GM18505 (cell line): ENCODE data around the gene SBK2.
"Not testable (repeated sequence)": the region's sequence is repeated elsewhere in the genome, so short reads cannot be mapped to it uniquely, and the experiment has no call there.

ENCODE experiments used
- ATAC-seq: cut with Tn5 transposase; IDR thresholded peaks from one replicate; pipeline ENCODE4 v1.9.1; 2021; ENCODE audit not compliant: unreplicated experiment
- POLR2A ChIP-seq: IDR thresholded peaks from 4 replicates; pipeline ENCODE4 v1.6.1; 2011; ENCODE audit warnings: borderline replicate concordance; ENCODE audit not compliant: insufficient read depth, insufficient read length; ENCODE audit errors: extremely low read depth

SBK2 gene

GRCh38 chr19:55520691-55521292 is 16.1 kb downstream of the SBK2 start:
- TF ChIP-seq POLR2A, result no peak
- ATAC-seq, result no peak

- TF ChIP-seq POLR2A, result no peak
- ATAC-seq, result no peak
These were observed 17.3 kb downstream of the SBK2 start for GRCh38 chr19:55519451-55520311.

DNA sequence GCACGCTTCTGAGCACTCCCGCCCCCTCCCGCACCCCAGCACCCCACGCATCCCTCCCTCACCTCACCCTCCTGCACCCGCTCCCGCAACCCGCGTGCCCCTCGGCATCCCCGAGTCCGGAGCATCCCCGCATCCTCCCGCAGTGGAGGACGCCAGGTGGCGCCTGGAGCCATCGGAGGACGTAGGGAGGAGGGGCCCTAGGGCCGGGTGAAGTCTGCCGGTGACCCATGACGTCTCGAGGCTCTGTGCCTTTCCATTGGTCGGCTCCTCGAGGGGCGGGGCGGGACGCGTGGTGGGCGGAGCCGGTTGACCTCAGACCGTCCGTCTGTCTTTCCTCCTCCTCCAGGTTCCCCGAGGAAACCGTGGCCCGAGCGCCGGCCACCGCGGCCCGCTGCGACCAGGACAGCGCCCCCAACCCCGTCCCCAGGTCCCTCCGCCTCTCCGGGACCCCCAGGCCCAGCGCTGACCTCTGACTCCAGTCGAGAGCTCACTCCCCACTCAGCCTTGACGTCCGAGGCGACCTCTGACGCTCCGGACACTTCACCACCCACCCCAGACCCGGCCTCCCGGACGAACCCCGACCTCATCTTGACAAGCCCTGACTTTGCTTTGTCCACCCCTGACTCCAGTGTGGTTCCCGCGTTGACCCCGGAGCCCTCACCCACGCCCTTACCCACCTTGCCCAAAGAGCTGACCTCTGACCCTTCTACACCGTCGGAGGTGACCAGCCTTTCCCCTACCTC is 19.9 kb downstream of the SBK2 start:
- ATAC-seq, result peak; percentile 96
- TF ChIP-seq POLR2A, result peak; percentile 39

DNA sequence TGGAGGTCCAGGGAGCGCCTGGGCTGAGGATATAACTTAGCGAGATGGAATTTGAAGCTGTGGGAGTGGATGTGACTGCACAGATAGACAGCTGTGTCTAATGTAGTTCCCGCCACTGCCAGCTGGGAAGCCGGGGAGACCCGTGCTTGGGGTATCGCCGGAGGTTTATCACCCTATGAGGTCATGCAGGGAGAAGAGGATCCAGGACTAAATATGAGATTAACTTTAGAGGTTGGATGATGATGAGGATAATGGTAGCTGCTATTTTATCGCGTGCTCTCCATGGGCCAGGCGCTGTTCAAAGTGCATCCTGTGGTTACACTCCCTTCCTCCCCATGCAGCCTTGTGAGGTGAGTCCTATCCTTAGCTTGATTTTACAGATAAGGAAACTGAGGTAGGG is 28.8 kb downstream of the SBK2 start:
- ATAC-seq, result no peak
- no peak for TF ChIP-seq POLR2A

- no peak for ATAC-seq
- no peak for TF ChIP-seq POLR2A
These were observed 32.0 kb downstream of the SBK2 start for GRCh38 chr19:55504981-55505380.

DNA sequence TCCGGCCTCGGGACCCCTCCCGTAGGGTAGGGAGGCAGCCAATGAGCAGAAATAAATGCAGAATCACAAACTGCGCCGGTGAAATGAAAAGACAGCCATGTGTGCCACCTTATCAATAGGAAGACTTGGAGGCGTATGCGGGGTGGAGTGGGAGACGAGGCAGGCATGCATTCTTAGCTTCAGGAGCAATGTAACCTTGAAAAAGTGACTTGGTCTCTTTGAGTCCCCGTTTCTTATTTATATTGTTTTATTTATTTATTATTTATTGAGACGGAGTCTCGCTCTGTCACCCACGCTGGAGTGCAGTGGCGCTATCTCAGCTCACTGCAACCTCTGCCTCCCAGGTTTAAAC is 32.7 kb downstream of the SBK2 start:
- no peak for ATAC-seq

DNA sequence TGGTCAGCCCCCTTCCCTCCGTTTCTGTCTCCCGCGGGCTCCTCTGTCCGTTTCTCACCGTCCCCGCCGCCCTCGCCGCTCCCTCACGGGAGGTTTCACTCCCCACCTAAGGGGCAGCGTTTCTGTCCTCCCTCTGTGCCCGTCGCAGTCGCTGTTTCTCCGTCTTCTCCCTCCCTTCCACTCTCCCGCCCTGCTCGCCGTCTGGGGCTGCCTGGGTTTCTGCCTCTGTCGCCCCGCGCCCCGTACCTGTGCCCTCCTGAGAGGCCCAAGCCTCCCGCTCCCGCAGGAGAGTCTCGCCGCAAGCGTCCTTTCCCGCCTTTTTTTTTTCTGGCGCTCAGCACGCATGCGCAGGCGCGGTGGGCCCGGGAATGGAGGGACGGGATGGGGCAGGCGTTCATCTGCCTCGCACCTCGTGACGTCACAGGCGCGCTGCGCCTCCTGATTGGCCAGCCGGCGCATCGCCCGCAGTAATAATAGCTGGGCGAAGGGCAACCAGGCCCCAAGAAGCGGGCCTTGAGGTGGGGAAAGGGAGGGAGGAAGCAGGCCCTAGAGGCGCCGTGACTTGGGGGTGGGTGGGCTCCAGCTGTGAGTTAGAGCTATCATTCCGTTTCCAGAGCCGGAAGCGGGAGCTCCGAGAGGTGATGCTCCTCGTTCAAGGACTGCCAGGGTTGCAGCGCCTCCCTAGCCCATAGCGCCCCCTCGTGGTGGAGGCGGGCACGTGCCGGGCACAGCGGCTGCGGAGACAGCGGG is 33.3 kb downstream of the SBK2 start:
- peak; percentile 36 for TF ChIP-seq POLR2A
- ATAC-seq, result peak; percentile 88

More for the DNA sequence above, 32.7 kb downstream of the SBK2 start:
- TF ChIP-seq POLR2A, result no peak

DNA sequence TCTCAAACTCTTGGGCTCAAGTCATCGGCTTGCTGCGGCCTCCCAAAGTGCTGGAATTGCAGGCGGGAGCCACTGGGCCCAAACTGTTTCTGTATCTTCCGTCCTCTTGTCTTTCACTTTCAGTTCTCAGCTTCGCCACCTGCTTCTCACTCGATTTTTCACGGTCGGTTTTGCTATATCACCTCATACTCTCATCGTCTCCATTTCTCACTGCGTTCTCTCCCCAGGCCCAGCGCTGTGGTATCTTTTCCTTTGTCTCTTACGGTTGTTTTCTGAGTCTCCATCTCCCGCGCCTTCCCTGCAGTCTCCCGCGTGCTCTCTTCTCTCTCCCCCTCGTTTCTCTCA is 33.8 kb downstream of the SBK2 start:
- no peak for ATAC-seq
- TF ChIP-seq POLR2A, result no peak

DNA sequence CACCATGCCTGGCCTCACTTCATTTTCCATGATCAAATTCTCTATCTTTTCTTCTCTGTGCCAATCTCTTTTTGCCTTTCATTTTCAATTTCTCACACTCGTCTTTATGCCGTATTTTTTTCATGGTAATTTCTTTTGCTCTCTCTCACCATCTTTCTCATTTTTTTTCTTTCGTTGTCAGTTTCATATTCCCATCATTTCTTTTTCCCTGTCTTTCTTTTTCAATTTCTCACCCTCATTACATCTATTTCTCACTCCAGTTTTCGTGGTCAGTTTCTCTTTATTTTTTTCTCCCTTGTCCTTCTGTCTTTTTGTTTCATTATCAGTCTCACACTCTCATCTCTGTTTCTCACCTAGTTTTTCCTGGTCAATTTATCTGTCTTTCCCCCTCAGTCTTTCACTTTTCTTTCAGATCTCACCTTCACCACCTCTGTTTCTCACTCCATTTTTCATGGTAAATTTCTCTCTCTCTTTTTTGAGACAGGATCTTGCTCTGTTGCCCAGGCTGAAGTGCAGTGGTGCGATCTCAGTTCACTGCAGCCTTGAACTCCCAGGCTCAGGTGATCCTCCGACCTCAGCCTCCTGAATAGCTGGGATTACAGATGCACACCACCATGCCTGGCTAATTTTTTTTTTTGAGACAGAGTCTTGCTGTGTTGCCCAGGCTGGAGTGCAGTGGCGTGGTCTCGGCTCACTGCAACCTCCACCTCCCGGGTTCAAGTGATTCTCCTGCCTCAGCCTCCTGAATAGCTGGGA is 34.6 kb downstream of the SBK2 start:
- no peak for TF ChIP-seq POLR2A
- ATAC-seq, result no peak

DNA sequence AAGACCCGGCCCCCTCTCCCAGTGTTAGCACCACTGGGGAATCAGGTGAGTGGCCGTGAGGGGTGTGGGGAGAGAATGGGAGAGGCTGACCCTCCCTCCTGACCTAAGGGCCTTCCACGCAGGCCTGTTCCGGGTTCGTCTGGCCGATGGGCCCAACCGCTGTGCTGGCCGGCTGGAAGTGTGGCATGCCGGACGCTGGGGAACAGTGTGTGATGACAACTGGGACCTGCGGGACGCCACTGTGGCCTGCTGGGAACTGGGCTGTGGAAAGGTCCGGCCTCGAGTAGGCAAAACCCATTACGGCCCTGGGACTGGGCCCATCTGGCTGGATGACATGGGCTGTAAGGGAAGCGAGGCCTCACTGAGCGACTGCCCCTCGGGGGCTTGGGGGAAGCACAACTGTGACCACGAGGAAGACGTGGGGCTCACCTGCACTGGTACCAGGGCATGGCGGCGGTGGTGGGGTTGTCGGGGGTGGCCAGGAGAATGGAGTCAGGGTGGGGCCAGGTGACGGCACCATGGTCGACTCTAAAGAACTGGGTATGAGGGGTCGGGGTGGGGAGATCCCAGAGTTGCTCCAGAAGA is 36.5 kb downstream of the SBK2 start:
- no peak for TF ChIP-seq POLR2A
- ATAC-seq, result no peak

- no peak for TF ChIP-seq POLR2A
- no peak for ATAC-seq
These were observed 38.6 kb downstream of the SBK2 start for GRCh38 chr19:55498246-55498840.

GRCh38 chr19:55497763-55498162 is 39.2 kb downstream of the SBK2 start:
- ATAC-seq, result no peak
- no peak for TF ChIP-seq POLR2A

GRCh38 chr19:55496820-55497219 is 40.1 kb downstream of the SBK2 start:
- not testable (repeated sequence) for ATAC-seq
